Activated naive CD4-positive, alpha-beta T cell treated with anti-CD3 and anti-CD28 coated beads for 36 hours (primary cell): Measurements from ENCODE around the gene MAGEB17. TPM values are rescaled to one million over a fixed set of nuclear protein-coding genes. Genes with fewer than 3 reads are reported as not detected.

Experiments
- CTCF ChIA-PET: fragments of 350-600 bp; sonication (Branson Sonifier 250); formaldehyde crosslinking; loops from one replicate; lab custom pipeline; 2021; ENCODE audit warnings: antibody characterized with exemption; lab: Charles Lee
- DNase-seq: peaks from one replicate; pipeline ENCODE4 v3.0.0-alpha.2; 2020
- H3K27ac Mint-ChIP-seq: one replicate; pipeline ENCODE4 v1.8.0; 2021; ENCODE audit warnings: mild to moderate bottlenecking, mixed read lengths
- H3K27me3 Mint-ChIP-seq: one replicate; pipeline ENCODE4 v1.8.0; 2021; ENCODE audit warnings: low read depth, mixed read lengths
- H3K36me3 Mint-ChIP-seq: one replicate; pipeline ENCODE4 v1.8.0; 2021; ENCODE audit warnings: low read depth, mixed read lengths
- H3K4me1 Mint-ChIP-seq: one replicate; pipeline ENCODE4 v1.8.0; 2021; ENCODE audit warnings: low read depth, mixed read lengths
- H3K4me3 Mint-ChIP-seq: one replicate; pipeline ENCODE4 v1.8.0; 2021; ENCODE audit warnings: mild to moderate bottlenecking, moderate library complexity, mixed read lengths
- H3K9me3 Mint-ChIP-seq: one replicate; pipeline ENCODE4 v1.8.0; 2021; ENCODE audit warnings: mixed read lengths
- intact Hi-C: fragments of 100-400 bp; cut with micrococcal nuclease; formaldehyde crosslinking; loops from one replicate; pipeline ENCODE4 v1.15.1; 2023
- total RNA-seq, 2 experiments: library from RNA; stranded (reverse); gene quantifications; one replicate each; pipeline ENCODE4 v1.2.3, GENCODE V29; 2021

The MAGEB17 gene
- total RNA-seq, 2 experiments from 2014 or later: not detected

DNA sequence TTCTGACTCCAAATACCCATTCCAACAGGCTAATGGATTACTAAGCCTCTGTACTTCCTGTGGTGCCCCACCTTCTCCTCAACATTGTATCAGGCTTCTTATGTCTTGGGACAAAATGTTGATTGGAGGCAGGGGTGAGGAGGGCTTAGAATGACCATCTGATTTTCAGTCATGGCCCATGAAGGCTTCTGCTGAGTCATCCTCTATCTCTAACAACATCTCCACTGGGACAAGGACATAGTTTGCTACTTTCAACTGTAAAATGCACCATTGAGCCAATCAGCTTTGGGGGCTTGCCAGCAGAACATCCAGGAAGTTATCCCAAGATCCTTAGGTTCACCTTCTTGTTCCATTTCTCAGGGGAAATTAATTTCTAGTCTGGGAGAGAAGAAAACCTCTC, 29.5 kb downstream of the MAGEB17 start:
- intact Hi-C loops: no loop called here
- DNase-seq: no peak
- no peaks in the 10 kb centered on the region for H3K36me3 Mint-ChIP-seq
- CTCF ChIA-PET: no interaction called here
- peaks cover 3% of the 10 kb centered on the region for H3K27me3 Mint-ChIP-seq
- no peaks in the 10 kb centered on the region for H3K4me1 Mint-ChIP-seq
- no peak overlapping the region for H3K4me3 Mint-ChIP-seq
- no peak overlapping the region for H3K27ac Mint-ChIP-seq
- no peaks in the 10 kb centered on the region for H3K9me3 Mint-ChIP-seq

GRCh38 chrX:16199343-16199742, 32.1 kb downstream of the MAGEB17 start:
- intact Hi-C loops: no loop called here
- Mint-ChIP-seq H3K9me3 (no peaks in the 10 kb centered on the region), H3K4me3 (no peak overlapping the region), H3K4me1 (no peaks in the 10 kb centered on the region), H3K27ac (no peak overlapping the region), H3K27me3 (peaks cover 5% of the 10 kb centered on the region), H3K36me3 (no peaks in the 10 kb centered on the region)
- CTCF ChIA-PET: no interaction called here
- no peak for DNase-seq

- Mint-ChIP-seq H3K9me3 (no peaks in the 10 kb centered on the region), H3K4me3 (no peak overlapping the region), H3K36me3 (no peaks in the 10 kb centered on the region), H3K27ac (no peak overlapping the region), H3K27me3 (peaks cover 5% of the 10 kb centered on the region), H3K4me1 (no peaks in the 10 kb centered on the region)
- DNase-seq: no peak
- intact Hi-C loops: no loop called here
- CTCF ChIA-PET: no interaction called here
These were observed 35.7 kb downstream of the MAGEB17 start for GRCh38 chrX:16202943-16203342.

DNA sequence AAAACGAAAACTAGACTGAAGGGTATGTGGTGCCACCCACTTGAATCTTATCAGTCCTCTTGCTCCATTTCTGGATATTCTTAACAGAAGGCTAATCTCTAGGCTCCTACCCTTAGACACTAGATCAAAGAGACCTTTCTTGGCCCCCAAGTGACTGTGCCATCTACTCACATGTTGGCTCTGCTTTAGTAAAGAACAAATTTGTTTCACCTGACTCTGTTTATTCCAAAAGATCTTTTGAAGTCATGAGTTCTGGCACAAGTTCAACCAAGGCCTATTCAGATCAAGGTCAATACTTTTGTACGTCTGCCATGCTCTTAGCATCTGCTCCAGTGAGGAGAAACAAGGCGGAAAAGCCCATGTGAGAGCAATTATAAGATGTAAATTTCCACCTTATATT, 37.3 kb downstream of the MAGEB17 start:
- no peak overlapping the region for H3K4me3 Mint-ChIP-seq
- H3K4me1 Mint-ChIP-seq: no peaks in the 10 kb centered on the region
- no peak for DNase-seq
- H3K27me3 Mint-ChIP-seq: peaks cover 5% of the 10 kb centered on the region
- CTCF ChIA-PET: no interaction called here
- H3K27ac Mint-ChIP-seq: no peak overlapping the region
- H3K9me3 Mint-ChIP-seq: no peaks in the 10 kb centered on the region
- no peaks in the 10 kb centered on the region for H3K36me3 Mint-ChIP-seq
- intact Hi-C loops: no loop called here

- no peak overlapping the region for H3K27ac Mint-ChIP-seq
- peaks cover 5% of the 10 kb centered on the region for H3K27me3 Mint-ChIP-seq
- intact Hi-C loops: no loop called here
- CTCF ChIA-PET: no interaction called here
- H3K9me3 Mint-ChIP-seq: no peaks in the 10 kb centered on the region
- no peaks in the 10 kb centered on the region for H3K4me1 Mint-ChIP-seq
- no peaks in the 10 kb centered on the region for H3K36me3 Mint-ChIP-seq
- no peak for DNase-seq
- no peak overlapping the region for H3K4me3 Mint-ChIP-seq
These were observed 38.6 kb downstream of the MAGEB17 start for GRCh38 chrX:16205840-16206239.

DNA sequence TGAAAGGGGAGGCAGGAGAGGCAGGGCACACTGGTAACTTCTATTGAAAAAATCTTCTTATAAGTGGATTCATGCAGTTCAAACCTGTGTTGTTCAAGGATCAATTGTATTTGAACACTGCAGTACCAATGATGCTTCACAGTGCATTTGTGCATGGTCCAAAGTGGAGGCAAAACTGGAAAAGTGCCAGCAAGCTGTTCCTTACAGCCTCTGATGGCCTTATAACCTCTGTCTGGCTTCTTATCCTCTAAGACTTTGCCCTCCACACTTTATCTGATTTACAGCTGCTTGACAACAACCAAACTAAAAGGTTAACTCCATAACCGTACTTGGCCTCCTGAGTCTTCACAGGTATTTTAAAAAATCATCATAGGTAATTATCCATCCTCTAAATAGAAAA, 40.4 kb downstream of the MAGEB17 start:
- Mint-ChIP-seq H3K4me1 (no peaks in the 10 kb centered on the region), H3K4me3 (no peak overlapping the region), H3K36me3 (no peaks in the 10 kb centered on the region), H3K27ac (no peak overlapping the region), H3K27me3 (no peaks in the 10 kb centered on the region), H3K9me3 (no peaks in the 10 kb centered on the region)
- CTCF ChIA-PET: no interaction called here
- no peak for DNase-seq
- intact Hi-C loops: no loop called here

- Mint-ChIP-seq H3K9me3 (no peaks in the 10 kb centered on the region), H3K27me3 (no peaks in the 10 kb centered on the region), H3K4me1 (no peaks in the 10 kb centered on the region), H3K27ac (no peak overlapping the region), H3K4me3 (no peak overlapping the region), H3K36me3 (no peaks in the 10 kb centered on the region)
- CTCF ChIA-PET: no interaction called here
- intact Hi-C loops: no loop called here
- no peak for DNase-seq
These were observed 41.3 kb downstream of the MAGEB17 start for GRCh38 chrX:16208601-16209000.

- Mint-ChIP-seq H3K36me3 (no peaks in the 10 kb centered on the region), H3K4me3 (no peak overlapping the region), H3K4me1 (no peaks in the 10 kb centered on the region), H3K27ac (no peak overlapping the region), H3K9me3 (no peaks in the 10 kb centered on the region), H3K27me3 (no peaks in the 10 kb centered on the region)
- no peak for DNase-seq
- intact Hi-C loops: loop anchor here (5.0 kb wide), 1 partner anchor 523 kb away; no protein-coding TSS in a partner anchor
- CTCF ChIA-PET: no interaction called here
These were observed 42.8 kb downstream of the MAGEB17 start for GRCh38 chrX:16210061-16210460.

DNA sequence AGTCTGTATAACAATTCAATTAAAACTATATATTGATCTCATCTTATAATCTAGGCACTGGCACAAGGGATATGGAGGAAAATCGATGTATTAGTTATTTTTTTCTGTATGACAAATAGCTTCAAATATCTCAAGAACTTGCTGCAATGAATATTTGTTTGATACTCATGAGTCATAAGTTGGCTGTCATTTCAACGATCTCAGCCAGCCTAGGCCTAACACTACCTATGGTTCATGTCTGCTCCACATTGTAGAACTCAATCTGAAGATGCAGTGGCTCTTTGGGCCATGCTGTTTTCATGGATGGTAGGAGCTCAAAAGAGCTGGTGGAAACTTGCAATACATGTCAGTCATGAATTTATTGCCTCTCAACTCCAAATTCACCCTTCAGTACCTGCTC, 44.7 kb downstream of the MAGEB17 start:
- no peak for DNase-seq

DNA sequence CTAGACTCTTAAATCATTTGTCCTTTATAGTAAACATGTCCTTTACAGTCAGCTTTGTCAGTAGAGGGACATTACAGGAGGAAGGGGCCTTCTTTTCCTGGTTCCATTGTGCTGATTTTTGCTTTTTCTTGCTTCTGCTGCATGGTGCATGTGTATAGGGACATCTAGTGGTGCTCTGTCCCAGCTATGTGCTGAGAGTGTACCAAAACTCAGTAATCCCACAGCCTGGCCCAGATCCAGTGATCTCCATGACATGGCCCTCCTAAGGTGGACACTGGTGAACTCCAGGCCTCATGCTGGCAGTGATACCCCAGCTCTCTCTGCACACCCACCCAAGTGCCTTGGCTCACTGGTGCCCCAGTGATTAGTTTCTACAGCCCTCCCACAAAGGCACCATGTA, 45.2 kb downstream of the MAGEB17 start:
- H3K4me1 Mint-ChIP-seq: no peaks in the 10 kb centered on the region
- intact Hi-C loops: loop anchor here (1.0 to 5.0 kb wide), 2 partner anchors 451 to 525 kb away; no protein-coding TSS in a partner anchor
- no peak overlapping the region for H3K4me3 Mint-ChIP-seq
- CTCF ChIA-PET: interaction anchor here (0.6 to 2.4 kb wide), 3 partner anchors 92 to 282 kb away, joined by 4 to 7 read pairs (median 5); no protein-coding TSS in a partner anchor
- DNase-seq: peak; percentile 5
- no peaks in the 10 kb centered on the region for H3K9me3 Mint-ChIP-seq
- H3K27ac Mint-ChIP-seq: no peak overlapping the region
- no peaks in the 10 kb centered on the region for H3K36me3 Mint-ChIP-seq
- no peaks in the 10 kb centered on the region for H3K27me3 Mint-ChIP-seq

More for the DNA sequence above, 44.7 kb downstream of the MAGEB17 start:
- Mint-ChIP-seq H3K36me3 (no peaks in the 10 kb centered on the region), H3K27me3 (no peaks in the 10 kb centered on the region), H3K4me3 (no peak overlapping the region), H3K4me1 (no peaks in the 10 kb centered on the region), H3K9me3 (no peaks in the 10 kb centered on the region), H3K27ac (no peak overlapping the region)
- intact Hi-C loops: loop anchor here (1.0 to 5.0 kb wide), 2 partner anchors 451 to 525 kb away; no protein-coding TSS in a partner anchor
- CTCF ChIA-PET: interaction anchor here (0.6 to 2.4 kb wide), 4 partner anchors 92 to 396 kb away, joined by 4 to 7 read pairs (median 5); no protein-coding TSS in a partner anchor

GRCh38 chrX:16213961-16214360, 46.7 kb downstream of the MAGEB17 start:
- H3K9me3 Mint-ChIP-seq: no peaks in the 10 kb centered on the region
- no peaks in the 10 kb centered on the region for H3K27me3 Mint-ChIP-seq
- intact Hi-C loops: loop anchor here (5.0 kb wide), 1 partner anchor 527 kb away; no protein-coding TSS in a partner anchor
- H3K36me3 Mint-ChIP-seq: no peaks in the 10 kb centered on the region
- no peak overlapping the region for H3K4me3 Mint-ChIP-seq
- H3K27ac Mint-ChIP-seq: no peak overlapping the region
- no peaks in the 10 kb centered on the region for H3K4me1 Mint-ChIP-seq
- no peak for DNase-seq
- CTCF ChIA-PET: no interaction called here

GRCh38 chrX:16215660-16216059, 48.4 kb downstream of the MAGEB17 start:
- CTCF ChIA-PET: no interaction called here
- Mint-ChIP-seq H3K27ac (no peak overlapping the region), H3K4me1 (no peaks in the 10 kb centered on the region), H3K36me3 (no peaks in the 10 kb centered on the region), H3K27me3 (no peaks in the 10 kb centered on the region), H3K4me3 (no peak overlapping the region), H3K9me3 (no peaks in the 10 kb centered on the region)
- DNase-seq: no peak
- intact Hi-C loops: no loop called here
